Activated CD8-positive, alpha-beta T cell treated with anti-CD3 and anti-CD28 coated beads for 36 hours (primary cell): ENCODE results near the gene PRKAA2. TPM values are rescaled to one million over a fixed set of nuclear protein-coding genes. Genes with fewer than 3 reads are reported as not detected.

Source experiments
- ATAC-seq: fragments of 200-7000 bp; cut with Tn5 transposase; one replicate; pipeline ENCODE4 v1.10.0; 2021; ENCODE audit warnings: mild to moderate bottlenecking, moderate library complexity
- CTCF ChIA-PET: fragments of 350-600 bp; sonication (Branson Sonifier 250); formaldehyde crosslinking; loops from one replicate; lab custom pipeline; 2021; ENCODE audit warnings: antibody characterized with exemption; lab: Charles Lee
- POLR2A ChIA-PET: fragments of 350-600 bp; sonication (Branson Sonifier 250); formaldehyde crosslinking; loops from one replicate; lab custom pipeline; 2021; ENCODE audit warnings: antibody characterized with exemption; lab: Charles Lee
- DNase-seq: peaks from one replicate; pipeline ENCODE4 v3.0.0-alpha.2; 2020
- H3K27ac Mint-ChIP-seq: one replicate; pipeline ENCODE4 v1.8.0; 2021; ENCODE audit warnings: mild to moderate bottlenecking, mixed read lengths
- H3K27me3 Mint-ChIP-seq: one replicate; pipeline ENCODE4 v1.8.0; 2021; ENCODE audit warnings: mixed read lengths
- H3K36me3 Mint-ChIP-seq: one replicate; pipeline ENCODE4 v1.8.0; 2021; ENCODE audit warnings: low read depth, mixed read lengths
- H3K4me1 Mint-ChIP-seq: one replicate; pipeline ENCODE4 v1.8.0; 2021; ENCODE audit warnings: low read depth, mixed read lengths
- H3K4me3 Mint-ChIP-seq: one replicate; pipeline ENCODE4 v1.8.0; 2021; ENCODE audit warnings: mild to moderate bottlenecking, moderate library complexity, mixed read lengths
- H3K9me3 Mint-ChIP-seq: one replicate; pipeline ENCODE4 v1.8.0; 2021; ENCODE audit warnings: mixed read lengths
- intact Hi-C: fragments of 100-400 bp; cut with micrococcal nuclease; formaldehyde crosslinking; loops from one replicate; pipeline ENCODE4 v1.10.0; 2022
- total RNA-seq, 2 experiments: library from RNA; stranded (reverse); gene quantifications; one replicate each; pipeline ENCODE4 v1.2.3, GENCODE V29; 2021
- TF ChIP-seq, protein P1 (sequence below): fragments of 200-600 bp; IDR thresholded peaks from one replicate; pipeline ENCODE4 v1.8.0; 2022; ENCODE audit warnings: antibody characterized with exemption, mild to moderate bottlenecking

The PRKAA2 gene
- total RNA-seq, 2 experiments from 2014 or later = not detected

DNA sequence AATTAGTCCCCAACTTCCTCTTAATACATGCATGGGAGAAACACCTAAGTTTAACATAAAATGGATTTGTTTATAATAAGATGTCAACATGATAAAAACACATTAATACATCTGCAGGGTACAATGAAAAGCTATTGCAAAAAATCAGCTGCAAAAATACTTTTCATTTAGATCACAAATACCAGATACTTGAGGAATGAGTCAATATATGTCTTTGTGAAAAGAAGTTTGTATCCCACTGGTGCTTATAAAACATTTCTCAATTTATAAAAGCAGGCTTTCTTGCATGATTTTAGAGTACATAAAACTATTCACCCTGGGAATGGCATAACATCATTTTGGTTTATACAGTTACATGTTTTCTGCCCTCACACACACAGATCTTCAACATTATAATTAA lies 18.6 kb upstream of the PRKAA2 start:
- intact Hi-C loops = no loop called here
- TF ChIP-seq, protein P1, sequence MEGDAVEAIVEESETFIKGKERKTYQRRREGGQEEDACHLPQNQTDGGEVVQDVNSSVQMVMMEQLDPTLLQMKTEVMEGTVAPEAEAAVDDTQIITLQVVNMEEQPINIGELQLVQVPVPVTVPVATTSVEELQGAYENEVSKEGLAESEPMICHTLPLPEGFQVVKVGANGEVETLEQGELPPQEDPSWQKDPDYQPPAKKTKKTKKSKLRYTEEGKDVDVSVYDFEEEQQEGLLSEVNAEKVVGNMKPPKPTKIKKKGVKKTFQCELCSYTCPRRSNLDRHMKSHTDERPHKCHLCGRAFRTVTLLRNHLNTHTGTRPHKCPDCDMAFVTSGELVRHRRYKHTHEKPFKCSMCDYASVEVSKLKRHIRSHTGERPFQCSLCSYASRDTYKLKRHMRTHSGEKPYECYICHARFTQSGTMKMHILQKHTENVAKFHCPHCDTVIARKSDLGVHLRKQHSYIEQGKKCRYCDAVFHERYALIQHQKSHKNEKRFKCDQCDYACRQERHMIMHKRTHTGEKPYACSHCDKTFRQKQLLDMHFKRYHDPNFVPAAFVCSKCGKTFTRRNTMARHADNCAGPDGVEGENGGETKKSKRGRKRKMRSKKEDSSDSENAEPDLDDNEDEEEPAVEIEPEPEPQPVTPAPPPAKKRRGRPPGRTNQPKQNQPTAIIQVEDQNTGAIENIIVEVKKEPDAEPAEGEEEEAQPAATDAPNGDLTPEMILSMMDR = no peak
- no peak overlapping the region for H3K4me3 Mint-ChIP-seq

DNA sequence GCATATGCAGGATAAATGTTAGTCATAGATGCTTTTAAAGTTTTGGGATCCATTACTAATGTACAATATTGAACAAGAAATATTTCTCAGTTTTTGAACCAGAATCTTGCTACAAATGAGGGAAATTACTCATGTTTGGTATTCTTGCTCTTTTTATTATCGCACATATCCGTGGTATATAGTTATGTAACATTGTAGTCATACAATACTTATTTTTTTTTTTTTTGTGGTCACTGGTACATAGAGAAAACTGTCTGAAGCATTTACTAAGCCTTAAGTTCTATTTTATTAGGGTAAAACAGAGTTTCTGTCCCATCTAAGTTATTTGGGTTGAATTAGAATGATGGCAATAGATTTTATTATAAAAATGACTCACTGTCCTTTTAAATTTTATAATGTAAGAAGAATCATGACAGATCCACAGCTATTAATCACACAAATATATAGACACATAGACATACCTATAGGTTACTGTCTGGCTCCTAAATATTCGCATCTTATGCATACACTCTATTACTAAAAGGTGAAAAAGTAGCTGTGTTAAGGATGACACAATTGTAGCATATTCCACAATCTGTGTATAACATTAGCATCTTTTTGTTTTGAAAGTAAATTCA lies 18.0 kb upstream of the PRKAA2 start:
- intact Hi-C loops = no loop called here
- ATAC-seq = no peak
- ChIA-PET POLR2A (no interaction called here), CTCF (no interaction called here)
- Mint-ChIP-seq H3K4me1 (no peaks in the 10 kb centered on the region), H3K27me3 (peaks cover 7% of the 10 kb centered on the region), H3K36me3 (no peaks in the 10 kb centered on the region), H3K27ac (no peak overlapping the region), H3K9me3 (no peaks in the 10 kb centered on the region), H3K4me3 (no peak overlapping the region)
- no peak for DNase-seq
- TF ChIP-seq, protein P1 = no peak

More for the DNA sequence above, 18.6 kb upstream of the PRKAA2 start:
- ATAC-seq = no peak
- Mint-ChIP-seq H3K4me1 (no peaks in the 10 kb centered on the region), H3K27me3 (peaks cover 7% of the 10 kb centered on the region), H3K27ac (no peak overlapping the region), H3K9me3 (peaks cover 2% of the 10 kb centered on the region), H3K36me3 (no peaks in the 10 kb centered on the region)
- CTCF ChIA-PET = no interaction called here
- POLR2A ChIA-PET = no interaction called here
- DNase-seq = no peak

DNA sequence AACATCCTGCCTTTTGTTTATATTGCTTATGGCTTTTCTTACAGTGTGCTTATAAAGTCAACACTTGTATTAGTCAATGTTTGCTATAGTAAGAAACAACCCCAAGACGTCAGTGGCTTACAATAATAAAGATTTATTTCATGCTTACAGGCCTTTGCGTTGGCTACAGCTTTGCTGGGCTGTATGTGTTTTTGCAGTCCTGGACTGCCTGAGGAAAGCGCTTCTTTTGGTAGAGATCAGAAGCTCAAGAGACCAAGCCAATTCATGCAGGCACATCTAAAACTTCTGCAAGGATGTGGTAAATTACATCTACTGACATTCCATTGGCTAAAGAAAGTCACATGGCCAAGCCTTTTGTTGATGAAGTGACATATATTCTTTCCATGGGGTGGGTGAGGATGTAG lies 17.5 kb upstream of the PRKAA2 start:
- TF ChIP-seq, protein P1 = no peak
- intact Hi-C loops = no loop called here
- Mint-ChIP-seq H3K9me3 (no peaks in the 10 kb centered on the region), H3K4me3 (no peak overlapping the region), H3K4me1 (no peaks in the 10 kb centered on the region), H3K27me3 (peaks cover 7% of the 10 kb centered on the region), H3K36me3 (no peaks in the 10 kb centered on the region), H3K27ac (no peak overlapping the region)
- ChIA-PET CTCF (no interaction called here), POLR2A (no interaction called here)
- ATAC-seq (no peak), DNase-seq (no peak)

DNA sequence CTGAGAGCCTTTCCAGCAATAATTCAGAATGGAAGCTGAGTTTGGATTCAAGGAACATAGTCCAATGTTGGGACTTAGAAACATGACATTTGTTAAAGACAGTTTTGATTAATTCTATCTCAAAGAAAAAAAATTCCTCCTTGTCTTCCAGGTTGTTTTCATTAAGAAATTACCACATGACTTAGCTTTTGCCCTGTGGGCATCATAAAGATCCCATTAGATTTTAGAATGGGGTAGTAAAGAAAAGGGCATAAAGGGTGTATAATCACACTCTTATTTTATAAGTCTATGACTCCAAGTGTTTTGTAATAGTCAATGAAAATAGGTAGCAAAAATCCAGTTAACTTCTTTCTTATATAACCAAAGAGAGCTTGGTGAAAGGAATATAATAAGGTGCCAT lies 14.3 kb upstream of the PRKAA2 start:
- TF ChIP-seq, protein P1 = no peak
- POLR2A ChIA-PET = no interaction called here
- no peak for DNase-seq
- intact Hi-C loops = no loop called here
- CTCF ChIA-PET = no interaction called here
- ATAC-seq = no peak
- no peaks in the 10 kb centered on the region for H3K9me3 Mint-ChIP-seq
- no peak overlapping the region for H3K4me3 Mint-ChIP-seq
- H3K27ac Mint-ChIP-seq = no peak overlapping the region
- H3K4me1 Mint-ChIP-seq = no peaks in the 10 kb centered on the region
- H3K27me3 Mint-ChIP-seq = peaks cover 5% of the 10 kb centered on the region
- H3K36me3 Mint-ChIP-seq = no peaks in the 10 kb centered on the region

DNA sequence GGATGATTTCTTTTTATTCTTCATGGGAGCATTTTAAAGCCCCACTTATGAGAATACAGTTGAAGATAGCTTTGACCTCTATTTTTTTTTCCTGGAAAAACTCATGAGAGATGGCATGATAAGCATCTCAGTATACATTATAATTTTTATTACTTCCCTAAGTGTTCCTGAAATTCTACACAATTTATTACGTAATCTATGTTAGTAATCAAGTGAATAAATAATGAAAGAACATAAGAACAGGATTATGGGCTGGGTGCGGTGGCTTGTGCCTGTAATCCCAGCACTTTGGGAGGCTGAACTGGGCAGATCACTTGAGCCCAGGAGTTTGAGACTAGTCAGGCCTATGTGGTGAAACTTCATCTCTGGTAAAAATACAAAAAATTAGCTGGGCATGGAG lies 13.2 kb upstream of the PRKAA2 start:
- no peaks in the 10 kb centered on the region for H3K36me3 Mint-ChIP-seq
- H3K4me1 Mint-ChIP-seq = no peaks in the 10 kb centered on the region
- ATAC-seq (no peak), DNase-seq (no peak)
- H3K27me3 Mint-ChIP-seq = peaks cover 5% of the 10 kb centered on the region
- ChIA-PET CTCF (no interaction called here), POLR2A (interaction anchor here (0.8 kb wide), 1 partner anchor 45 kb away, joined by 3 read pairs; no protein-coding TSS in a partner anchor)
- H3K9me3 Mint-ChIP-seq = no peaks in the 10 kb centered on the region
- intact Hi-C loops = no loop called here
- TF ChIP-seq, protein P1 = no peak
- H3K4me3 Mint-ChIP-seq = no peak overlapping the region
- no peak overlapping the region for H3K27ac Mint-ChIP-seq
